ENCODE data around the gene SCNN1G. TPM values are rescaled to one million over a fixed set of nuclear protein-coding genes. Genes with fewer than 3 reads are reported as not detected.

The SCNN1G gene
- total and polyA plus RNA-seq, 2 of the 13 experiments (the other 11 are each of a cell fraction or from before 2014, with no cell fraction given): not detected

- TF ChIP-seq NBN (conservative IDR thresholded peaks at IDR 0.05): no peak
- no peak for TF ChIP-seq NFE2 (CRISPR knock-in tag; IDR thresholded peaks at IDR 0.05)
- TF ChIP-seq RXRA (CRISPR knock-in tag; IDR thresholded peaks at IDR 0.05): no peak
- TF ChIP-seq ZFAT (CRISPR knock-in tag; conservative IDR thresholded peaks at IDR 0.05): no peak
- no peak for TF ChIP-seq MAF1 (CRISPR knock-in tag; IDR thresholded peaks at IDR 0.05; ENCODE audit: borderline replicate concordance)
- TF ChIP-seq CCAR2 (optimal IDR thresholded peaks at IDR 0.05; ENCODE audit: low read depth, low read length): no peak
- no peak for TF ChIP-seq STAT6 (CRISPR knock-in tag; IDR thresholded peaks at IDR 0.05; ENCODE audit: borderline replicate concordance)
- no peak; the same call in 1 of the 2 replicates for TF ChIP-seq PHF8 (CRISPR knock-in tag; IDR thresholded peaks at IDR 0.05)
- TF ChIP-seq CENPX (CRISPR knock-in tag; IDR thresholded peaks at IDR 0.05): no peak
- no peak for TF ChIP-seq TRAFD1 (CRISPR knock-in tag; IDR thresholded peaks at IDR 0.05; ENCODE audit: borderline replicate concordance)
- TF ChIP-seq ZNF562 (CRISPR knock-in tag; IDR thresholded peaks at IDR 0.05; ENCODE audit: borderline replicate concordance): no peak
- TF ChIP-seq ZBTB46 (CRISPR knock-in tag; IDR thresholded peaks at IDR 0.05; ENCODE audit: borderline replicate concordance): no peak
- no peak for TF ChIP-seq SNAPC5 (CRISPR knock-in tag; IDR thresholded peaks at IDR 0.05; ENCODE audit: borderline replicate concordance)
- no peak for TF ChIP-seq BRCA1 (CRISPR knock-in tag; IDR thresholded peaks at IDR 0.05)
- TF ChIP-seq KIAA2018 (CRISPR knock-in tag; IDR thresholded peaks at IDR 0.05; ENCODE audit: borderline replicate concordance): no peak
- no peak for TF ChIP-seq SNRNP70 (IDR thresholded peaks at IDR 0.05; ENCODE audit: low read depth, low read length)
These were observed 303 bp upstream of the SCNN1G start (continued) for GRCh38 chr16:23182206-23182678.

Measured in HepG2 (cell line).